Endothelial cell of umbilical vein (primary cell): ENCODE data around the gene RSRC1. TPM values are rescaled to one million over a fixed set of nuclear protein-coding genes. Genes with fewer than 3 reads are reported as not detected.

ENCODE experiments used
- BruUV-seq: library from RNA; stranded (reverse); fragments of 400-500 nt; replicated peaks from 2 replicates; lab custom pipeline; 2021; lab: Mats Ljungman, UMichigan
- CTCF ChIA-PET: fragments of 300-600, 350-600 bp; sonication (Branson Sonifier 250); formaldehyde crosslinking; loops from one replicate; lab custom pipeline; 2021; ENCODE audit warnings: antibody characterized with exemption, inconsistent platforms; lab: Charles Lee
- POLR2A ChIA-PET: fragments of 300-600, 350-600 bp; sonication (Branson Sonifier 250); formaldehyde crosslinking; loops from one replicate; lab custom pipeline; 2021; ENCODE audit warnings: antibody characterized with exemption, inconsistent platforms; lab: Charles Lee
- DNase-seq: peaks from one replicate; pipeline ENCODE4 v3.0.0-alpha.2; 2011; ENCODE audit warnings: low read depth, low spot score
- FAIRE-seq: peaks from 2 replicates; lab custom pipeline; 2011; peaks lifted over from hg19 to GRCh38; lab: Jason Lieb, UNC
- H2AFZ ChIP-seq: 2 replicates; pipeline ENCODE4 v1.6.0; 2012; ENCODE audit warnings: low read depth, low read length, control low read depth, inconsistent platforms
- H3K27ac ChIP-seq: 2 replicates; pipeline ENCODE4 v1.5.1; 2011; ENCODE audit warnings: low read depth, mild to moderate bottlenecking, control low read depth, low read length, moderate library complexity; ENCODE audit not compliant: insufficient read depth
- H3K27me3 ChIP-seq, 2 experiments: 2 replicates each; pipeline versions ENCODE4 v1.6.0 to v1.6.1; 2011; ENCODE audit warnings: low read length in 2 of 2, mixed read lengths in 1 of 2; ENCODE audit not compliant: control insufficient read depth in 2 of 2, insufficient read depth in 2 of 2
- H3K36me3 ChIP-seq, 2 experiments: 2 replicates in 1 of 2; 3 replicates in 1 of 2; pipeline ENCODE4 v1.5.1; 2011; ENCODE audit warnings: low read length in 2 of 2, mild to moderate bottlenecking in 1 of 2, moderate library complexity in 1 of 2; ENCODE audit not compliant: control insufficient read depth in 2 of 2, insufficient read depth in 2 of 2; ENCODE audit errors: extremely low read depth in 1 of 2
- H3K4me1 ChIP-seq: 3 replicates; pipeline ENCODE4 v1.5.1; 2011; ENCODE audit warnings: mild to moderate bottlenecking, low read length; ENCODE audit not compliant: control insufficient read depth, insufficient read depth; ENCODE audit errors: extremely low read depth
- H3K4me2 ChIP-seq: 2 replicates; pipeline ENCODE4 v1.6.1; 2011; ENCODE audit warnings: low read length, control low read depth, mixed read lengths; ENCODE audit not compliant: insufficient read depth
- H3K4me3 ChIP-seq, 3 experiments: fragments of 200-600 bp in 1 of 3; sonication (generic), shearing (Covaris generic) in 1 of 3; replicated peaks in 1 of 3; 2 replicates each; pipeline ENCODE4 v1.5.1; 2011 to 2016; ENCODE audit warnings: control low read depth in 3 of 3, low read length in 3 of 3, mild to moderate bottlenecking in 2 of 3, inconsistent platforms in 1 of 3, low read depth in 1 of 3, moderate library complexity in 1 of 3; ENCODE audit not compliant: insufficient read depth in 1 of 3
- H3K79me2 ChIP-seq: 2 replicates; pipeline ENCODE4 v1.6.0; 2012; ENCODE audit warnings: low read length, inconsistent platforms; ENCODE audit not compliant: control insufficient read depth, insufficient read depth
- H3K9ac ChIP-seq: replicated peaks from 2 replicates; pipeline ENCODE3; 2011; ENCODE audit warnings: low read length, control low read depth; ENCODE audit not compliant: insufficient read depth; ENCODE audit errors: extremely low read depth
- H3K9me1 ChIP-seq: replicated peaks from 3 replicates; pipeline ENCODE4 v1.6.0; 2011; ENCODE audit warnings: mild to moderate bottlenecking, low read length; ENCODE audit not compliant: control insufficient read depth, insufficient read depth; ENCODE audit errors: extremely low read depth
- H3K9me3 ChIP-seq: replicated peaks from 2 replicates; pipeline ENCODE4 v1.5.1; 2012; ENCODE audit warnings: low read length, inconsistent platforms; ENCODE audit not compliant: control insufficient read depth, insufficient read depth
- H4K20me1 ChIP-seq: replicated peaks from 2 replicates; pipeline ENCODE3; 2011; ENCODE audit warnings: mild to moderate bottlenecking, low read length; ENCODE audit not compliant: control insufficient read depth, insufficient read depth; ENCODE audit errors: extremely low read depth
- CTCF ChIP-seq, 2 donors: IDR thresholded peaks; 1 replicate in 1 of 2; 2 replicates in 1 of 2; pipeline ENCODE4 v1.5.1; 2011; ENCODE audit warnings: low read length in 2 of 2, mild to moderate bottlenecking in 2 of 2, moderate library complexity in 2 of 2, control low read depth in 1 of 2, inconsistent platforms in 1 of 2, low read depth in 1 of 2; ENCODE audit not compliant: insufficient read depth in 1 of 2; ENCODE audit errors: extremely low read depth in 1 of 2
- EZH2 ChIP-seq: IDR thresholded peaks from 2 replicates; pipeline ENCODE4 v1.6.1; 2012; ENCODE audit warnings: borderline replicate concordance, low read depth, mild to moderate bottlenecking, moderate library complexity, low read length, inconsistent platforms; ENCODE audit not compliant: severe bottlenecking
- JUN ChIP-seq: IDR thresholded peaks from 2 replicates; pipeline ENCODE4 v1.6.1; 2011; ENCODE audit warnings: borderline replicate concordance, low read depth; ENCODE audit not compliant: insufficient read length, insufficient read depth
- MAX ChIP-seq: IDR thresholded peaks from 2 replicates; pipeline ENCODE4 v1.6.1; 2011; ENCODE audit not compliant: insufficient read depth, insufficient read length
- MYC ChIP-seq: IDR thresholded peaks from one replicate; pipeline ENCODE4 v1.6.1; 2011; ENCODE audit warnings: mild to moderate bottlenecking, low read depth, low read length
- dilution Hi-C: fragments of 300-500 bp; cut with MboI; formaldehyde crosslinking; loops from one replicate; pipeline ENCODE4 v1.15.0; 2019; ENCODE audit warnings: low sequenced_read_pairs; ENCODE audit not compliant: extremely low pct_ligation_motif_present
- intact Hi-C: fragments of 100-400 bp; cut with micrococcal nuclease; formaldehyde crosslinking; loops from one replicate; pipeline ENCODE4 v1.10.0; 2022
- polyA plus RNA-seq, 4 experiments: library from polyadenylated mRNA; depleted of rRNA in 3 of 4; stranded (reverse) in 3 of 4; unstranded in 1 of 4; fragments of >200 nt; gene quantifications; 2 replicates each; pipeline versions ENCODE4 v1.2.1 to v1.2.3, GENCODE V29; 2011 to 2012; ENCODE audit warnings: missing spikeins in 1 of 4
- total RNA-seq: library from RNA; stranded (reverse); gene quantifications from 2 replicates; pipeline ENCODE4 v1.2.3, GENCODE V29; 2021

Gene RSRC1
- total and polyA plus RNA-seq, 2 donors (not counting 3 experiments of a cell fraction or from before 2014, with no cell fraction given) = 1.8 to 25.4 TPM

- Histone ChIP-seq H3K4me2 (no peak overlapping the region), H3K27me3 (no peaks in the 10 kb centered on the region), H3K36me3 (no peaks in the 10 kb centered on the region), H2AFZ (no peak overlapping the region), H3K9me1 (no peaks in the 10 kb centered on the region), H3K79me2 (no peaks in the 10 kb centered on the region), H3K4me1 (no peaks in the 10 kb centered on the region), H3K27ac (no peak overlapping the region), H4K20me1 (no peaks in the 10 kb centered on the region), H3K4me3 (no peak overlapping the region), H3K9me3 (no peaks in the 10 kb centered on the region), H3K9ac (no peak overlapping the region)
- FAIRE-seq = no peak
- BruUV-seq = no TSS peak
- intact Hi-C loops = no loop called here
- DNase-seq = no peak
- TF ChIP-seq CTCF (IDR thresholded peaks at IDR 0.05; ENCODE audit: extremely low read depth in 1 of 2, insufficient read depth in 1 of 2, low read depth in 1 of 2, low read length in 2 of 2) (no peak), JUN (no peak)
- ChIA-PET CTCF (no interaction called here), POLR2A (no interaction called here)
- dilution Hi-C loops = no loop called here
Measured at GRCh38 chr3:158395421-158395820, 285.5 kb downstream of the RSRC1 start.

- ChIA-PET POLR2A (no interaction called here), CTCF (interaction anchor here (0.6 to 1.6 kb wide), 9 partner anchors 9 to 308 kb away, joined by 3 to 4 read pairs (median 3); no protein-coding TSS in a partner anchor)
- no TSS peak for BruUV-seq
- H3K9me1 ChIP-seq = no peaks in the 10 kb centered on the region
- no peaks in the 10 kb centered on the region for H3K9me3 ChIP-seq
- no peaks in the 10 kb centered on the region for H3K36me3 ChIP-seq
- TF ChIP-seq CTCF (IDR thresholded peaks at IDR 0.05; ENCODE audit: extremely low read depth in 1 of 2, insufficient read depth in 1 of 2, low read depth in 1 of 2, low read length in 2 of 2) (no peak), MYC (no peak), EZH2 (no peak), MAX (no peak)
- FAIRE-seq (no peak), DNase-seq (no peak)
- no peak overlapping the region for H3K27ac ChIP-seq
- dilution Hi-C loops (no loop called here), intact Hi-C loops (no loop called here)
- no peak overlapping the region for H3K4me2 ChIP-seq
- no peaks in the 10 kb centered on the region for H3K27me3 ChIP-seq
- H2AFZ ChIP-seq = no peak overlapping the region
- no peaks in the 10 kb centered on the region for H3K4me1 ChIP-seq
- H4K20me1 ChIP-seq = no peaks in the 10 kb centered on the region
- no peak overlapping the region for H3K4me3 ChIP-seq
- no peaks in the 10 kb centered on the region for H3K79me2 ChIP-seq
- H3K9ac ChIP-seq = no peak overlapping the region
Measured at GRCh38 chr3:158402590-158402989, 292.7 kb downstream of the RSRC1 start.
